22Rv1 (cell line): Measurements from ENCODE around the gene MYCL.

Experiments
- CTCF ChIP-seq: fragments of 450-650 bp; IDR thresholded peaks from 2 replicates; pipeline ENCODE4 v1.5.1; 2017; ENCODE audit warnings: mild to moderate bottlenecking
- ZFX ChIP-seq: fragments of 450-650 bp; IDR thresholded peaks from 2 replicates; pipeline ENCODE4 v1.6.1; 2017; ENCODE audit warnings: antibody characterized with exemption, borderline replicate concordance

GRCh38 chr1:39919545-39919944, 17.8 kb upstream of the MYCL start:
- TF ChIP-seq CTCF: peak; percentile 82
- no peak for TF ChIP-seq ZFX
